ENCODE data around the gene XRN1. TPM values are rescaled to one million over a fixed set of nuclear protein-coding genes. Genes with fewer than 3 reads are reported as not detected.
"Not testable (repeated sequence)": the region's sequence is repeated elsewhere in the genome, so short reads cannot be mapped to it uniquely, and the experiment has no call there.

Gene XRN1
- total RNA-seq, 1 donor from 2014 or later: 35.3 TPM

GRCh38 chr3:142438096-142438495 is 9.7 kb downstream of the XRN1 start:
- DNase-seq (ENCODE audit: low spot score): not testable (repeated sequence)

GRCh38 chr3:142436951-142437585 is 10.8 kb downstream of the XRN1 start:
- no peak for DNase-seq (ENCODE audit: low spot score)

GRCh38 chr3:142434503-142434902 is 13.3 kb downstream of the XRN1 start:
- DNase-seq (ENCODE audit: low spot score): no peak

- no peak for DNase-seq (ENCODE audit: low spot score)
These were observed 14.7 kb downstream of the XRN1 start for GRCh38 chr3:142433110-142433509.

- no peak for DNase-seq (ENCODE audit: low spot score)
These were observed 18.3 kb downstream of the XRN1 start for GRCh38 chr3:142429582-142429981.

- no peak for DNase-seq (ENCODE audit: low spot score)
These were observed 23.1 kb downstream of the XRN1 start for GRCh38 chr3:142424754-142425153.

GRCh38 chr3:142418926-142419592 is 28.8 kb downstream of the XRN1 start:
- no peak for DNase-seq (ENCODE audit: low spot score)

GRCh38 chr3:142417302-142417701 is 30.5 kb downstream of the XRN1 start:
- DNase-seq (ENCODE audit: low spot score): no peak

GRCh38 chr3:142400537-142400936 is 47.3 kb downstream of the XRN1 start:
- not testable (repeated sequence) for DNase-seq (ENCODE audit: low spot score)

- no peak for DNase-seq (ENCODE audit: low spot score)
These were observed 52.8 kb downstream of the XRN1 start for GRCh38 chr3:142394921-142395622.

- DNase-seq (ENCODE audit: low spot score): no peak
These were observed 62.8 kb downstream of the XRN1 start for GRCh38 chr3:142385078-142385477.

- DNase-seq (ENCODE audit: low spot score): no peak
These were observed 73.2 kb downstream of the XRN1 start for GRCh38 chr3:142374687-142375086.

- not testable (repeated sequence) for DNase-seq (ENCODE audit: low spot score)
These were observed 78.3 kb downstream of the XRN1 start for GRCh38 chr3:142369576-142369975.

- DNase-seq (ENCODE audit: low spot score): no peak
These were observed 81.4 kb downstream of the XRN1 start for GRCh38 chr3:142366434-142366833.

GRCh38 chr3:142363936-142364467 is 83.8 kb downstream of the XRN1 start:
- no peak for DNase-seq (ENCODE audit: low spot score)

GRCh38 chr3:142363433-142363832 is 84.4 kb downstream of the XRN1 start:
- not testable (repeated sequence) for DNase-seq (ENCODE audit: low spot score)

- no peak for DNase-seq (ENCODE audit: low spot score)
These were observed 88.5 kb downstream of the XRN1 start for GRCh38 chr3:142359367-142359766.

- no peak for DNase-seq (ENCODE audit: low spot score)
These were observed 91.0 kb downstream of the XRN1 start for GRCh38 chr3:142356818-142357217.

GRCh38 chr3:142355692-142356091 is 92.1 kb downstream of the XRN1 start:
- no peak for DNase-seq (ENCODE audit: low spot score)

GRCh38 chr3:142354076-142354475 is 93.8 kb downstream of the XRN1 start:
- no peak for DNase-seq (ENCODE audit: low spot score)

- no peak for DNase-seq (ENCODE audit: low spot score)
These were observed 94.3 kb downstream of the XRN1 start for GRCh38 chr3:142353571-142353970.

GRCh38 chr3:142352698-142353097 is 95.1 kb downstream of the XRN1 start:
- DNase-seq (ENCODE audit: low spot score): not testable (repeated sequence)

GRCh38 chr3:142348460-142348859 is 99.4 kb downstream of the XRN1 start:
- DNase-seq (ENCODE audit: low spot score): no peak
